ENCODE results near the gene RNF180. TPM values are rescaled to one million over a fixed set of nuclear protein-coding genes. Genes with fewer than 3 reads are reported as not detected.

RNF180 gene
- total RNA-seq, 1 experiment from 2014 or later = 2.7 TPM

GRCh38 chr5:64418013-64418412 is 252.4 kb downstream of the RNF180 start (continued):
- TF ChIP-seq NFE2L1 (CRISPR knock-in tag; IDR thresholded peaks at IDR 0.05) = no peak
- TF ChIP-seq ELF4 (CRISPR knock-in tag; IDR thresholded peaks at IDR 0.05; ENCODE audit: low read depth) = no peak
- TF ChIP-seq FOXP1 (CRISPR knock-in tag; IDR thresholded peaks at IDR 0.05; ENCODE audit: borderline replicate concordance) = no peak
- no peak for TF ChIP-seq ZNF263 (CRISPR knock-in tag; IDR thresholded peaks at IDR 0.05; ENCODE audit: low read depth)
- TF ChIP-seq ZSCAN18 (CRISPR knock-in tag; IDR thresholded peaks at IDR 0.05) = no peak
- TF ChIP-seq PRDM15 (CRISPR knock-in tag; IDR thresholded peaks at IDR 0.05) = no peak
- TF ChIP-seq MYBL2 (CRISPR knock-in tag; IDR thresholded peaks at IDR 0.05) = no peak

Other genes starting within 250 kb of the RNF180 start
- gene HTR1A, start 203.4 kb upstream of the RNF180 start, total RNA-seq (2021) = 0.46 to 0.66 TPM (median 0.52 TPM) in 3 replicates

Data from WTC11 (cell line).